Measurements from ENCODE around the gene HSPG2. TPM values are rescaled to one million over a fixed set of nuclear protein-coding genes. Genes with fewer than 3 reads are reported as not detected.

HSPG2 gene
- total and polyA plus RNA-seq, 2 of the 8 experiments (the other 6 are each of a cell fraction or from before 2014, with no cell fraction given): 17.8 to 111 TPM

DNA sequence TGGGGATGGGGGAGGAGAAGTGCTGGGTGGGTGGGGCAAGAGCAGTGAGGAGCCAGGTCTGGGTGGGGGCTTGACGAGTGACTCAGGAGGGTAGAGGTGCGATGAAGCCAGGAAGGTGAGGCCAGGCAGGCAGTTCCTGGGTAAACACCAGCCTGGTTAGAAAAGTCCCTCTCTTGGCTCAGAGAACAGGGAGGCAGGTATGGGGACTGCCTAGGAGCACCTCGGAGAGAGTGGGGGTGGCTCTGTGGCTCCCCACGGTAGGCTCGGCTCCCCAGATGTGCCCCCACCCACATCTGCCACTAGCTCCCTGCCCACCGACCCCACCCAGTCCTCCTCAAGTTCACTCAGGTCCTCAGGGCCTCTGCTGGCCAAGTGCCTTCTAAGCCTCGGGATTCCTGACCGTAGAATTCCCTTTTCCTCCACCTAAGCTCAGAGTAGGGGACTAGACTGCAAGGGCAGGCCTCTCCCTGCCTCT lies 1.2 kb downstream of the HSPG2 start:
- Histone ChIP-seq H3K23ac (ENCODE audit: insufficient read length) (no peak overlapping the region), H3K4ac (replicated peaks; ENCODE audit: insufficient read length, low read depth, low read length) (no peak overlapping the region), H3K14ac (ENCODE audit: insufficient read length) (no peak overlapping the region), H3K4me1 (replicated peaks in 1 of 4; ENCODE audit: control insufficient read depth in 3 of 4, insufficient read depth in 4 of 4, low read length in 3 of 4) (peaks cover 8 to 46% (median 31%) of the 10 kb centered on the region in 4 experiments), H2BK20ac (ENCODE audit: low read length) (no peak overlapping the region), H2AK5ac (ENCODE audit: low read depth, low read length) (peak overlapping the region; percentile 59; the same call in 1 of the 2 replicates), H3K4me2 (ENCODE audit: insufficient read depth in 1 of 2, low read depth in 2 of 2, low read length in 2 of 2) (peak overlapping the region; percentile 86 to 88), H3K9me3 (ENCODE audit: insufficient read depth in 2 of 2, low read depth in 1 of 2, low read length in 1 of 2) (no peaks in the 10 kb centered on the region), H2BK12ac (ENCODE audit: low read depth, low read length) (0 out of 2 replicates have a peak overlapping the region, but pooled peaks have one; percentile 75), H3K27ac (ENCODE audit: low read depth, low read length) (no peak overlapping the region), H4K5ac (ENCODE audit: insufficient read length, low read depth, low read length) (no peak overlapping the region), H3K4me3 (ENCODE audit: extremely low read depth in 1 of 4, insufficient read depth in 2 of 4, low read depth in 3 of 4, low read length in 4 of 4) (peak overlapping the region; percentile 51 to 89 (median 63)), H3K36me3 (ENCODE audit: control insufficient read depth in 2 of 4, insufficient read depth in 4 of 4, low read length in 3 of 4) (no peaks in the 10 kb centered on the region), H4K8ac (ENCODE audit: extremely low read depth, insufficient read depth, low read length) (no peak overlapping the region; the same call in 1 of the 2 replicates), H4K91ac (replicated peaks; ENCODE audit: insufficient read length, low read length) (peak overlapping the region; percentile 3), H2AFZ (ENCODE audit: low read length) (no peak overlapping the region), H2BK120ac (replicated peaks; ENCODE audit: low read depth, low read length) (peak overlapping the region; percentile 27), H3K79me1 (ENCODE audit: low read depth, low read length) (peaks cover 19% of the 10 kb centered on the region), H3K79me2 (ENCODE audit: control insufficient read depth in 1 of 2, insufficient read depth in 2 of 2, low read length in 2 of 2) (peaks cover 6 to 48% of the 10 kb centered on the region in 2 experiments; a peak in 3 of 4 replicates), H3K23me2 (ENCODE audit: low read depth, low read length) (peaks cover 11% of the 10 kb centered on the region), H4K20me1 (replicated peaks in 1 of 2; ENCODE audit: control insufficient read depth in 1 of 2, insufficient read depth in 2 of 2, low read length in 2 of 2) (peaks cover 2 to 10% of the 10 kb centered on the region in 2 experiments), H2BK15ac (ENCODE audit: low read length) (0 out of 2 replicates have a peak overlapping the region, but pooled peaks have one; percentile 88), H2BK5ac (ENCODE audit: low read depth, low read length) (no peak overlapping the region; the same call in 1 of the 2 replicates), H3K56ac (replicated peaks; ENCODE audit: insufficient read length, low read depth, low read length) (no peak overlapping the region), H3K18ac (ENCODE audit: extremely low read depth, low read length) (no peak overlapping the region; the same call in 1 of the 2 replicates), H3K27me3 (replicated peaks in 1 of 4; ENCODE audit: control insufficient read depth in 3 of 4, extremely low read depth in 1 of 4, insufficient read depth in 3 of 4, low read length in 3 of 4) (peaks cover 0 to 2% (median 0%) of the 10 kb centered on the region in 4 experiments; a peak in 2 of 7 replicates), H3K9ac (replicated peaks in 1 of 4; ENCODE audit: extremely low read depth in 1 of 4, low read depth in 3 of 4, low read length in 3 of 4) (peak overlapping the region in 3 of 4 experiments; percentile 17 to 43 (median 25); a peak in 4 of 7 replicates)
- TF ChIP-seq NRF1 (IDR thresholded peaks at IDR 0.05; ENCODE audit: low read depth, low read length) (no peak), TEAD4 (IDR thresholded peaks at IDR 0.05; ENCODE audit: low read depth, low read length) (no peak), TAF1 (IDR thresholded peaks at IDR 0.05; ENCODE audit: low read depth, low read length) (no peak), SUZ12 (IDR thresholded peaks at IDR 0.05; ENCODE audit: low read length) (no peak), BACH1 (IDR thresholded peaks at IDR 0.05; ENCODE audit: low read length) (no peak), GTF2F1 (IDR thresholded peaks at IDR 0.05; ENCODE audit: borderline replicate concordance, low read depth, low read length) (no peak), GABPA (IDR thresholded peaks at IDR 0.05; ENCODE audit: borderline replicate concordance, insufficient read depth, low read length) (no peak), CBX5 (IDR thresholded peaks at IDR 0.05; ENCODE audit: low read depth, low read length) (no peak), FOSL1 (IDR thresholded peaks at IDR 0.05; ENCODE audit: insufficient read depth, low read depth, low read length) (no peak), EZH2 (IDR thresholded peaks at IDR 0.05; ENCODE audit: low read depth, low read length, severe bottlenecking) (no peak), TBP (IDR thresholded peaks at IDR 0.05; ENCODE audit: low read depth, low read length) (no peak)
- TF ChIP-seq, protein P1, sequence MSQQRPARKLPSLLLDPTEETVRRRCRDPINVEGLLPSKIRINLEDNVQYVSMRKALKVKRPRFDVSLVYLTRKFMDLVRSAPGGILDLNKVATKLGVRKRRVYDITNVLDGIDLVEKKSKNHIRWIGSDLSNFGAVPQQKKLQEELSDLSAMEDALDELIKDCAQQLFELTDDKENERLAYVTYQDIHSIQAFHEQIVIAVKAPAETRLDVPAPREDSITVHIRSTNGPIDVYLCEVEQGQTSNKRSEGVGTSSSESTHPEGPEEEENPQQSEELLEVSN (IDR thresholded peaks at IDR 0.05): no peak
- CTCF ChIA-PET (ENCODE audit: partially characterized antibody): interaction anchor here (0.7 to 2.0 kb wide), 13 partner anchors 12 to 1656 kb away, joined by 3 to 7 read pairs (median 4); no protein-coding TSS in a partner anchor
- DNase-seq (ENCODE audit: low read depth in 1 of 2, low spot score in 2 of 2) (no peak), FAIRE-seq (no peak)
- WGBS, 2 experiments (ENCODE audit: extremely low coverage in 1 of 2, insufficient coverage in 1 of 2, insufficient read length in 1 of 2, insufficient replicate concordance in 2 of 2, low coverage in 1 of 2, low lambda C conversion rate in 2 of 2, missing lambda C conversion rate in 1 of 2): 47% methylated on average over 7 of the region's 8 CpGs; no CpG with 5 or more reads in 1 of the 2 experiments
- POLR2A ChIA-PET (ENCODE audit: partially characterized antibody): interaction anchor here (0.7 to 5.9 kb wide), 11 partner anchors 8 to 86 kb away, joined by 3 to 38 read pairs (median 5); no protein-coding TSS in a partner anchor
